BE2C (cell line): Measurements from ENCODE around the gene AP1B1.
"Not testable (repeated sequence)": the region's sequence is repeated elsewhere in the genome, so short reads cannot be mapped to it uniquely, and the experiment has no call there.

Experiments
- DNase-seq: peaks from one replicate; pipeline ENCODE4 v3.0.0-alpha.2; 2020
- H3K27me3 ChIP-seq: fragments of 250-450 bp; sonication (Bioruptor Pico); 2 replicates; pipeline ENCODE4 v1.5.1; 2020; ENCODE audit warnings: mild to moderate bottlenecking
- H3K36me3 ChIP-seq: fragments of 250-450 bp; sonication (Bioruptor Pico); 2 replicates; pipeline ENCODE4 v1.5.1; 2020; ENCODE audit warnings: mild to moderate bottlenecking
- H3K4me1 ChIP-seq: fragments of 250-450 bp; sonication (Bioruptor Pico); 2 replicates; pipeline ENCODE4 v1.5.1; 2020
- H3K4me3 ChIP-seq: 2 replicates; pipeline ENCODE4 v1.5.1; 2011; ENCODE audit warnings: low read depth, low read length
- H3K9me3 ChIP-seq: fragments of 250-450 bp; sonication (Bioruptor Pico); 2 replicates; pipeline ENCODE4 v1.5.1; 2020
- TF ChIP-seq, protein P1 (sequence below): IDR thresholded peaks from 2 replicates; pipeline ENCODE4 v1.5.1; 2012; ENCODE audit warnings: mild to moderate bottlenecking, low read depth, low read length

Gene AP1B1

DNA sequence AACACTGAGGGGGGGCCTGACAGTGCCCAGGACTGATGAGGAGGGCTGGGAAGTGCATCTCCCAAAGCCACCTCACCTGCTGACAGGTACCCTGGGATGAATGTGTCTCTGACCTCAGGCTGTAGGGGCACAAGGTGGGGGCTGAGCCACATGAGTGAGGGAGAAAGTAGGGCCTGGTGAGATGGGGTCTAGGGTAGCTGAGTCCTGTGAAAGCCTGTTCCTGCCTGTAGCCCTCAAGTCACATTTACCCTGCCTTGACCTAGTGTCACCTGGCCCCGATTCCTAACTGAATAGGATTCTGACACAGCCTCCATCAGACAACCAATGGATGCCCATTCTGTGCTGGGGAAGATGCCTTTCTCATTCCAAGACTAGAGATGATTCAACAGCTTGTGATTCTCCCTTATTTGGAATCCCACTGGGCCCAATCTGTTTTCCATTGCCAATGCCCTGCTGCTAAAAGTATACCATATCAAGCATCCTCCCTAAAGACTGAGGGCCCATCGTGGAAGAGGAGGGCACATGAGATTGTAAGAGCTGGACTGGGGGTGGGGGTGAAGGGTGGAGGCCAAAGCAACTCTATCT lies 38.9 kb upstream of the AP1B1 start:
- Histone ChIP-seq H3K9me3 (no peaks in the 10 kb centered on the region), H3K4me1 (no peaks in the 10 kb centered on the region), H3K36me3 (no peaks in the 10 kb centered on the region), H3K4me3 (no peak overlapping the region), H3K27me3 (no peaks in the 10 kb centered on the region)
- no peak for DNase-seq
- TF ChIP-seq, protein P1, sequence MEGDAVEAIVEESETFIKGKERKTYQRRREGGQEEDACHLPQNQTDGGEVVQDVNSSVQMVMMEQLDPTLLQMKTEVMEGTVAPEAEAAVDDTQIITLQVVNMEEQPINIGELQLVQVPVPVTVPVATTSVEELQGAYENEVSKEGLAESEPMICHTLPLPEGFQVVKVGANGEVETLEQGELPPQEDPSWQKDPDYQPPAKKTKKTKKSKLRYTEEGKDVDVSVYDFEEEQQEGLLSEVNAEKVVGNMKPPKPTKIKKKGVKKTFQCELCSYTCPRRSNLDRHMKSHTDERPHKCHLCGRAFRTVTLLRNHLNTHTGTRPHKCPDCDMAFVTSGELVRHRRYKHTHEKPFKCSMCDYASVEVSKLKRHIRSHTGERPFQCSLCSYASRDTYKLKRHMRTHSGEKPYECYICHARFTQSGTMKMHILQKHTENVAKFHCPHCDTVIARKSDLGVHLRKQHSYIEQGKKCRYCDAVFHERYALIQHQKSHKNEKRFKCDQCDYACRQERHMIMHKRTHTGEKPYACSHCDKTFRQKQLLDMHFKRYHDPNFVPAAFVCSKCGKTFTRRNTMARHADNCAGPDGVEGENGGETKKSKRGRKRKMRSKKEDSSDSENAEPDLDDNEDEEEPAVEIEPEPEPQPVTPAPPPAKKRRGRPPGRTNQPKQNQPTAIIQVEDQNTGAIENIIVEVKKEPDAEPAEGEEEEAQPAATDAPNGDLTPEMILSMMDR = no peak

DNA sequence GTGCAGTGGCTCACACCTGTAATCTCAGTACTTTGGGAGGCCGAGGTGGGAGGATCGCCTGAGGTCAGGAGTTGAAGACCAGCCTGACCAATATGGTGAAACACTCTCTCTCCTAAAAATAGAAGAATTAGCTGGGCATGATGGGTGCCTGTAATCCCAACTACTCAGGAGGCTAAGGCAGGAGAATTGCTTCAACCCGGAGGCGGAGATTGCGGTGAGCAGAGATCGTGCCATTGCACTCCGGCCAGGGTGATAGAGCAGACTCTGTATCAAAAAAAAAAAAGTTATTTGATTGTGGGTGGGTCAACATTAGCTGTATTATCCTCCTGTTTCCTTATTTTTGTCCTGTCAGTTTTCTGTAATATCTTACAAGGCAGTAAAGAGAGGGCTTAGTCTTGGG lies 38.1 kb upstream of the AP1B1 start:
- TF ChIP-seq, protein P1 = no peak
- H3K27me3 ChIP-seq = no peaks in the 10 kb centered on the region
- DNase-seq = no peak
- no peaks in the 10 kb centered on the region for H3K4me1 ChIP-seq
- no peaks in the 10 kb centered on the region for H3K9me3 ChIP-seq
- H3K4me3 ChIP-seq = no peak overlapping the region
- H3K36me3 ChIP-seq = no peaks in the 10 kb centered on the region

DNA sequence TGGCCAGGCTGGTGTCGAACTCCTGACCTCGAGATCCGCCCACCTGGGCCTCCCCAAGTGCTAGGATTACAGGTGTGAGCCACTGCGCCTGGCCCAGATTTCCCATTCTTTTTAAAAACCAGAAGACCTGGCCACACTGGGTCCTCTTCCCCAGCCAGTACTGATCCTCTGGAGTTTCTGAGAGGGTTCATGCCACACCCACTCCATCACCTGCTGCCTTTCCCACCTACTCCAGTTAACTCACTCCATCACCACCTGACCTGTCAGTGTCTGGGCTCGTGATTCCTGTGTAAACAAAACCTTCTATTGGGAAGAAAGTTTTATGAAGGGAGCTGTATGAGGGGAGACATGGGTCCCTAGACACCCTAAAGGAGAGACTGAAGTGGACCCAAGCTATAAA lies 30.3 kb upstream of the AP1B1 start:
- H3K27me3 ChIP-seq, H3K4me1 ChIP-seq, H3K9me3 ChIP-seq, DNase-seq, H3K4me3 ChIP-seq, H3K36me3 ChIP-seq: not testable (repeated sequence)

DNA sequence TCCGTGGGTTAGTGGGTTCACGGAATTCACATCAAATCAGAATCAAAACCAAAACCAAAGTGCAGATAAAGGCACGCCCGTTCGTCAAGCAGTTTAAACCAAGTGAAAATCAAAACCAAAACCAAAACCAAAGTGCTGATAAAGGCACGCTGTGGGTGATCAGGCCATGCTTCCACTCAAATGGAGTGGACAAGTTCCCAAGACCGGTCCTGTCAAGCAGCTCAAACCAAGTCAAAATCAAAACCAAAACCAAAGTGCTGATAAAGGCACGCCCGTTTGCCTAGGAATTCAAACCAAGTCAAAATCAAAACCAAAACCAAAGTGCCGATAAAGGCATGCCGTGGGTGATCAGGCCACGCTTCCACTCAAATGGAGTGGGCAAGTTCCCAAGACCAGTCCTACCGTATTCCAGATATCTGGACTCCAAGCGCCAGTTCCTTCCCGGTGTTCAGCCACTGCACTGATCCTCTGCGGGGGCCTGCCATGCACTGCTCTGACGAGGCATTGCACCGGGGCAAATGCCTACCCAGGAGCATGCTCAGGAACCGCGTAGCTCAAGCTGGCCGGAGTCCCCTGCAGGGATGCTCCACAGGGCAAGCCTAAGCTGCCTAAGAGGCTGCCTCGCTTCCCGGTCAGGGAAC lies 26.7 kb upstream of the AP1B1 start:
- not testable (repeated sequence) for H3K9me3 ChIP-seq, H3K36me3 ChIP-seq, H3K27me3 ChIP-seq, DNase-seq, H3K4me1 ChIP-seq, H3K4me3 ChIP-seq

DNA sequence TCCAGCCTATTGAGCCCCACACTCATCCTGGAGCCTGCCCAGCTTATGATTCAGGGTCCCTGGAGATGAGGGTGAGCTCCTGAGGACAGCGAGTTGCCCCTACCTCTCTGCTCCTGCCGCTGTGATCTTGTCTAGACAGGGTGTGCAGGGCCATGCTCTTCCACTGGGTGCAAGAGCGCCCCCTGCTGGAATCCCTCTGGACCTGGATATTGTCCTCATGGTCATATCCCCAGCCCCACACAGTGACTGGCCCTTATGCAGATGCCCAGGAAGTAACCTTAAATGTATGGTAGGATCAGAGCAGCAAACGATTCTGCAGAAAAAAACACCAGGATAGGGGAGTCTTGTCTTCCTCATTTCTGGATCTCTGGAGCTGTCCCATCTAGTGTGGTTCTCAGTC lies 24.4 kb upstream of the AP1B1 start:
- not testable (repeated sequence) for H3K9me3 ChIP-seq, H3K4me3 ChIP-seq, H3K36me3 ChIP-seq, H3K27me3 ChIP-seq, H3K4me1 ChIP-seq
- DNase-seq = peak; percentile 15
- TF ChIP-seq, protein P1 = peak; percentile 57

DNA sequence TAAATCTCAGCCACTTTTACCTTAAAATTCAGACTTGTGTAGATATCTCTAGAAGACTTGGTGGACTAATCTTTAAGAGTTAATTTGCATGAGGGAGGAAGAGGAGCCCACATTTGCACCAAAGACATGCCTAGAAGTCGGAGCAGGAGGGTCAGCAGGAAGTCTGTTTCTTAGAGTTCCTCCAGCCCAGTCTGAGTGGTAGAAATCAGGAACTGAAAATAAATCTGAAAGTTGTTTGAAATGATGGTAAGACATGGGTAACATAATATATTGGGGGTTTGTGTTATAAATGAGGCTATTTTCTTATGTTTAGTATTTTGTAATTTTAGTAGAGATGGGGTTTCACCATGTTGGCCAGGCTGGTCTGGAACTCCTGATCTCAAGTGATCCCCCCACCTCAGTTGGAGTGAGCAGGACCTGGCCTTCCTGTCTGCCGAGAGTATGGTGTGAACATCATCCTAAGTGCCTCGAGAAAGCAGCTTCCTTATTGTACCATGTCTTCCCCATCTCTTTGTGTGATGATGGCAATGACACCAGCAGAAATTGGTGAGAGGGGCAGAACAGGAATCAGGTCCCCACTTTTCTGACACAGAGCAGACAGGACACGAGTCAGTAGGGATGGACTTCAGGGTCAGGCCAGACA lies 23.3 kb upstream of the AP1B1 start:
- H3K4me3 ChIP-seq, H3K36me3 ChIP-seq, H3K4me1 ChIP-seq, H3K9me3 ChIP-seq, DNase-seq, H3K27me3 ChIP-seq: not testable (repeated sequence)

DNA sequence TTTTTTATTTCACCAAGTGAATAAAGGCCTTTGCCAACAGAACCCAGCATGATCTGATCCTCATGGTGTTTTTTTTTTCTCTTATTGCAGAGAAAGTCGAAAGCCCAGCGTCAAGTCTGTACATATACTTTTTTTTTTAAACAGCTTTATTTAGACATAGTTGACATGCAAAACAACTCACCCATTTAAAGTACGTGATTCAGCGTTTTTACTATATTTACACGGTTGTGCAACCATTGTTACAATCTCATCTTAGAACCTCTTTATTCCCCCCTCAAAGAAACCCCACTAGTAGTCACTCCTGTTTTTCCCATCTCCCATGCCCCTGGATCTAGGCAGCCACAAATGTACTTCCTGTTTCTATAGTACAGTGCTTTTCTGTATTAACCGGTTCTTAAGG lies 20.6 kb upstream of the AP1B1 start:
- no peaks in the 10 kb centered on the region for H3K36me3 ChIP-seq
- TF ChIP-seq, protein P1 = no peak
- no peak for DNase-seq
- H3K4me1 ChIP-seq = no peaks in the 10 kb centered on the region
- no peaks in the 10 kb centered on the region for H3K9me3 ChIP-seq
- H3K27me3 ChIP-seq = no peaks in the 10 kb centered on the region
- H3K4me3 ChIP-seq = no peak overlapping the region

DNA sequence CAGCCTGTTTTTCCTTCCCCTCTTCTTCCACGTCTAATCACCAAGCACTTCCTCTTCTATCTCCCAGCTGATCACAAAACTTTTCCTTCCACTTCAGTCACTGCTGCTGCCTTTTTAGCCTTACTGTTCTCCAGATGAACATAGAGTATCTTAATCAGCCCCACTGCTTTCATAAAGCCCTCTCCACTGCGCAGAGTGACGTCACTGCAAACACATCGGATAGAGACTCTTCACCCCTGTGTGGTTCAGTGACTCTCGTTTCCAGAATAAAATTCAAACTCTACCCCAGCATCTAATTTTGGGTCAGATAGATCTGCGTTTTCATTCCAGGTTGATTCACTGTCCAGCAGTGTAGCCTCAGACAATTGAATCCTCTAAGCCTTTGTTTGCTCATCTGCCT lies 13.2 kb upstream of the AP1B1 start:
- H3K36me3 ChIP-seq, H3K27me3 ChIP-seq, H3K9me3 ChIP-seq, DNase-seq, H3K4me1 ChIP-seq, H3K4me3 ChIP-seq: not testable (repeated sequence)
